GM12873 (cell line): ENCODE measurements around the gene NHSL1.

Experiments used
- CTCF ChIP-seq: IDR thresholded peaks from 2 replicates; pipeline ENCODE4 v1.5.1; 2012; ENCODE audit warnings: low read depth, mild to moderate bottlenecking, moderate library complexity, low read length, control low read depth; ENCODE audit not compliant: insufficient read depth; ENCODE audit errors: missing control alignments

Gene NHSL1

GRCh38 chr6:138431256-138432062, 67.8 kb downstream of the NHSL1 start:
- TF ChIP-seq CTCF, result no peak

- no peak for TF ChIP-seq CTCF
These were observed 68.7 kb downstream of the NHSL1 start for GRCh38 chr6:138430361-138431145.

- no peak for TF ChIP-seq CTCF
These were observed 69.5 kb downstream of the NHSL1 start for GRCh38 chr6:138429761-138430160.

- peak; percentile 50 for TF ChIP-seq CTCF
These were observed 70.2 kb downstream of the NHSL1 start for GRCh38 chr6:138428944-138429598.

- no peak for TF ChIP-seq CTCF
These were observed 71.6 kb downstream of the NHSL1 start for GRCh38 chr6:138427701-138428100.

- TF ChIP-seq CTCF, result no peak
These were observed 72.7 kb downstream of the NHSL1 start for GRCh38 chr6:138426500-138427123.
